Gastrocnemius medialis (tissue), 4 donors: Measurements from ENCODE around the gene SLC25A48. TPM values are rescaled to one million over a fixed set of nuclear protein-coding genes. Genes with fewer than 3 reads are reported as not detected.
A peak's percentile ranks its signal among the peaks of the same experiment; 100 is the strongest.

Source experiments
- ATAC-seq, 2 donors: fragments of 150-250 bp; one replicate each; pipeline ENCODE4 v1.9.1; 2016
- DNase-seq, 2 donors: peaks; one replicate each; pipeline ENCODE4 v3.0.0-alpha.2; 2019
- H3K27ac ChIP-seq, 4 donors: fragments of 200-600 bp; sonication (generic); 1 replicate in 1 of 4; 2 replicates in 3 of 4; pipeline ENCODE4 v1.5.1; 2016 to 2018; ENCODE audit warnings: mild to moderate bottlenecking in 2 of 4, moderate library complexity in 1 of 4
- H3K27me3 ChIP-seq, 3 donors: fragments of 200-600 bp; sonication (generic) in 2 of 3; 1 replicate in 1 of 3; 2 replicates in 2 of 3; pipeline versions ENCODE4 v1.5.1 to v1.6.0; 2016 to 2019; ENCODE audit warnings: mild to moderate bottlenecking in 1 of 3, moderate library complexity in 1 of 3
- H3K36me3 ChIP-seq, 2 donors: fragments of 200-600 bp; sonication (generic) in 1 of 2; one replicate each; pipeline ENCODE4 v1.5.1; 2017 to 2018
- H3K4me1 ChIP-seq, 2 donors: fragments of 200-600 bp; sonication (generic) in 1 of 2; one replicate each; pipeline ENCODE4 v1.5.1; 2016 to 2017; ENCODE audit warnings: mild to moderate bottlenecking in 2 of 2
- H3K4me3 ChIP-seq, 4 donors: fragments of 200-600 bp; sonication (generic) in 3 of 4; 1 replicate in 1 of 4; 2 replicates in 3 of 4; pipeline ENCODE4 v1.5.1; 2016 to 2019; ENCODE audit warnings: mild to moderate bottlenecking in 2 of 4
- H3K9me3 ChIP-seq, 3 donors: fragments of 200-600 bp; sonication (generic) in 2 of 3; 1 replicate in 1 of 3; 2 replicates in 2 of 3; pipeline ENCODE4 v1.5.1; 2016 to 2019
- POLR2A ChIP-seq, 2 donors: fragments of 450-650 bp; IDR thresholded peaks; one replicate each; pipeline ENCODE4 v1.6.1; 2017; ENCODE audit warnings: antibody characterized with exemption in 2 of 2, mild to moderate bottlenecking in 2 of 2, moderate library complexity in 2 of 2
- in situ Hi-C, 4 donors: fragments of 200-750 bp; cut with MboI; loops; one replicate each; pipeline versions ENCODE4 v1.15.0 to v1.8.0; 2017; ENCODE audit warnings: low sequenced_read_pairs in 4 of 4
- intact Hi-C: fragments of 100-400 bp; cut with DNase I; formaldehyde crosslinking; loops from one replicate; pipeline ENCODE4 v1.15.1; 2023; ENCODE audit warnings: low total_unique reads
- total RNA-seq, 4 donors: library from RNA; depleted of rRNA; stranded (reverse); fragments of >200 nt; gene quantifications; one replicate each; pipeline versions ENCODE4 v1.1.0 to v1.2.3, GENCODE V29; 2016
- TF ChIP-seq, protein P1 (sequence below), 5 experiments: fragments of 450-650 bp in 3 of 5; fragments of 200-600 bp in 2 of 5; sonication (generic) in 2 of 5; IDR thresholded peaks in 4 of 5; conservative IDR thresholded peaks in 1 of 5; 1 replicate in 4 of 5; 2 replicates in 1 of 5; pipeline ENCODE4 v1.5.1; 2016 to 2019; ENCODE audit warnings: antibody characterized with exemption in 5 of 5, mild to moderate bottlenecking in 3 of 5, moderate library complexity in 3 of 5

The SLC25A48 gene
- total RNA-seq, 4 donors from 2014 or later: 0.56 to 5.2 (median 2.4) TPM

DNA sequence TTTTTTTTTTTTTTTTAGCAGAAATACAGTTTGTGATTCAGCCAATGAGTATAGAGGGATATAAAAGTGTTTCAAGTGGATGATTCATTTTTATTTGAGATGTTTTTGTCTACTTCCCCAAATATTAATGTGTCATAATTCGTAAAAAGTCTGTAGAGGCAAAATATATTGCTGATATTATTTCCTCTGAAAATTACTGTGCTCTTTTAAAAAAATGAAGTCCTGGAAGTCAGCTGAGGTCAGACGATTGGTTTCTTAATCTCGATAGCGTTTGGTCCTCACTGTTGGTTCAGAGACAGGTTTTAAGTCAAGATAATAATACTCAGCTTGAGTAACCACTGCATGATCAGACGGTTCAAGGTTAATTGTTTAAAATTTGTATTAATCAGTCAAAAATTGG is 41.7 kb downstream of the SLC25A48 start:
- in situ Hi-C loops: no loop called here
- no peaks in the 10 kb centered on the region for H3K27me3 ChIP-seq
- H3K27ac ChIP-seq: no peak overlapping the region

DNA sequence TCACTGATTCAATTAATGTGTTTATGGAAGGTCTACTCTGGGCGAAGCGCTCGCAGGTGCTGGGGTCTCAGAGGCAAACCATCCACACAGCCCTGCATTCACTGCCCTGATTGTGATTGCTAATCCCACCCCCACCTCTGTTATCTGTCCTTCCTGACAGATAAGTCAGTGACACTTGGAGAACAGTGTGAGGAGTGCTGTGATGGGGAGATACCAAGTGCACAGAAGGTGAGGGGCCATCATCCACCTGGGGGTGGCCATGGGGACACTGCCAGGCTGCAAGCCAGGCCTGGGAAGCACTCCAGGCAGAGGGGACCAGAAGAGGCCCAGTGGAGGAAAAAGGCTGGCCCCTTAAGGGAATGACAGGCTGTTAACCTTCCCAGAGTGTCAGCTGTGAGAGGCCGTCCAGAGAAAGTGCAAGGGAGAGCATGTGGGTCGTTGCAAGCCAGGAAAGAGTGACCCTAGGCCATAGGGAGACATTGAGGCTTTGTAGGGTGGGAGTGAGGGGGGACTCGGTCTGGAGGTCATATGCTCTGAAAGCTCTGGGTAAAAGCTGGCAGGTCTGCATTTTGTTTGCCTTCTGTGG is 43.2 kb downstream of the SLC25A48 start:
- in situ Hi-C loops: no loop called here
- peak overlapping the region; percentile 38 to 63 (median 54) for H3K27ac ChIP-seq
- H3K36me3 ChIP-seq: no peaks in the 10 kb centered on the region
- H3K4me1 ChIP-seq: peaks cover 9 to 22% of the 10 kb centered on the region in 2 donors
- no peak overlapping the region for H3K4me3 ChIP-seq
- intact Hi-C loops: no loop called here
- no peak for TF ChIP-seq POLR2A (IDR thresholded peaks at IDR 0.05)
- TF ChIP-seq, protein P1, sequence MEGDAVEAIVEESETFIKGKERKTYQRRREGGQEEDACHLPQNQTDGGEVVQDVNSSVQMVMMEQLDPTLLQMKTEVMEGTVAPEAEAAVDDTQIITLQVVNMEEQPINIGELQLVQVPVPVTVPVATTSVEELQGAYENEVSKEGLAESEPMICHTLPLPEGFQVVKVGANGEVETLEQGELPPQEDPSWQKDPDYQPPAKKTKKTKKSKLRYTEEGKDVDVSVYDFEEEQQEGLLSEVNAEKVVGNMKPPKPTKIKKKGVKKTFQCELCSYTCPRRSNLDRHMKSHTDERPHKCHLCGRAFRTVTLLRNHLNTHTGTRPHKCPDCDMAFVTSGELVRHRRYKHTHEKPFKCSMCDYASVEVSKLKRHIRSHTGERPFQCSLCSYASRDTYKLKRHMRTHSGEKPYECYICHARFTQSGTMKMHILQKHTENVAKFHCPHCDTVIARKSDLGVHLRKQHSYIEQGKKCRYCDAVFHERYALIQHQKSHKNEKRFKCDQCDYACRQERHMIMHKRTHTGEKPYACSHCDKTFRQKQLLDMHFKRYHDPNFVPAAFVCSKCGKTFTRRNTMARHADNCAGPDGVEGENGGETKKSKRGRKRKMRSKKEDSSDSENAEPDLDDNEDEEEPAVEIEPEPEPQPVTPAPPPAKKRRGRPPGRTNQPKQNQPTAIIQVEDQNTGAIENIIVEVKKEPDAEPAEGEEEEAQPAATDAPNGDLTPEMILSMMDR (IDR thresholded peaks at IDR 0.05 in 4 of 5, conservative IDR thresholded peaks at IDR 0.05 in 1 of 5): no peak
- peak; percentile 14 to 35 for ATAC-seq
- no peak for DNase-seq
- no peaks in the 10 kb centered on the region for H3K27me3 ChIP-seq
- H3K9me3 ChIP-seq: no peaks in the 10 kb centered on the region

More for the DNA sequence above, 41.7 kb downstream of the SLC25A48 start:
- ATAC-seq (no peak), DNase-seq (no peak)
- no peak for TF ChIP-seq POLR2A (IDR thresholded peaks at IDR 0.05)
- TF ChIP-seq, protein P1 (IDR thresholded peaks at IDR 0.05 in 4 of 5, conservative IDR thresholded peaks at IDR 0.05 in 1 of 5): no peak
- Histone ChIP-seq H3K4me1 (peaks cover 9 to 22% of the 10 kb centered on the region in 2 donors), H3K9me3 (no peaks in the 10 kb centered on the region), H3K4me3 (no peak overlapping the region), H3K36me3 (no peaks in the 10 kb centered on the region)
- intact Hi-C loops: no loop called here

DNA sequence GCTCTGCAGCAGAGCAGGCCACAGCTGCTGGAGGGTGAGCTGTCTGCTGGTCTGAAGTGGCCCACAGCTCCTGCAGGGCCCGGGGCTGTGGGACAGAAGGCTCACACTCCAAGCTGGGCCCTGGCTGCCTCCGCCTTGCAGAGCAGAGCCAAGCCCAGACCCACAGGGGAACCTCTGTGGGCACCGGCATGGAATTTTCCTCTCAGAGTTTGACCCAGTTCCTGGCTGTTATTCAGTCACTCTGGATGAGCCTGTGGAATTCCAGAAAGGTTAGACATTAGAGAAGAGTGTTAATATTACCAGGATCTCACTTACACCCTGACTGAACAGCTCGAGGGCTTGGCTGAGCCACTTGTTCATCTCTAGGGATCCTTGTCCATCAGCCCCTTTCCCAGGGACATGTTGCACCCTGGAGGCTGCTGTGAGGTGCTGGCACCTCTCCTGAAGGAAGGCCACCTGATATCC is 43.7 kb downstream of the SLC25A48 start:
- Histone ChIP-seq H3K27ac (peak overlapping the region; percentile 38 to 63 (median 54)), H3K4me1 (peaks cover 9 to 22% of the 10 kb centered on the region in 2 donors), H3K4me3 (no peak overlapping the region), H3K36me3 (no peaks in the 10 kb centered on the region), H3K9me3 (no peaks in the 10 kb centered on the region), H3K27me3 (no peaks in the 10 kb centered on the region)
- in situ Hi-C loops (no loop called here), intact Hi-C loops (no loop called here)
- TF ChIP-seq, protein P1 (IDR thresholded peaks at IDR 0.05 in 4 of 5, conservative IDR thresholded peaks at IDR 0.05 in 1 of 5): no peak
- TF ChIP-seq POLR2A (IDR thresholded peaks at IDR 0.05): no peak
- DNase-seq (peak; percentile 67 to 79), ATAC-seq (peak; percentile 94 to 95)

DNA sequence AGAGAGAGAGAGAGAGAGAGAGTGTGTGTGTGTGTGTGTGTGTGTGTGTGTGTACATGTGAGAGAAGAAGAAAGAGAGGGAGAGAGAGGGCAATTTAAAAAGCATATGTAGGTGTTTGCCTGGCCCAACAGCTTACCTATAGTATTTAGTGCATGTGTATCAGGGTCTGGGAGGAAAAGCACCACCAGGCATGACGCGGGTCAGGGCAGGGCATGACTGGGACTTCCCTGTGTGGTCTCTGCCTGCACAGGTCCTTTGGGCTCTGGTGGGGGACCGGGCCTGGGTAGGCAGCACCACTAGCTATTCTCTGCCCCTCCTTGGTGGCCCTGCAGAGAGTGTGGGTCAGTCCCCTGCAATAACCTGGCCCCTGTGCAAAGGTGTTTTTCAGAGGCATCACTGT is 45.1 kb downstream of the SLC25A48 start:
- Histone ChIP-seq H3K4me3 (no peak overlapping the region), H3K27me3 (no peaks in the 10 kb centered on the region), H3K36me3 (no peaks in the 10 kb centered on the region), H3K4me1 (peaks cover 9 to 22% of the 10 kb centered on the region in 2 donors), H3K27ac (no peak overlapping the region), H3K9me3 (no peaks in the 10 kb centered on the region)
- ATAC-seq (no peak), DNase-seq (no peak)
- TF ChIP-seq POLR2A (IDR thresholded peaks at IDR 0.05): no peak
- TF ChIP-seq, protein P1 (IDR thresholded peaks at IDR 0.05 in 4 of 5, conservative IDR thresholded peaks at IDR 0.05 in 1 of 5): no peak
- intact Hi-C loops: no loop called here
- in situ Hi-C loops: no loop called here
